HG03558 (cell line): ENCODE measurements around the gene CFAP46.

ENCODE experiments used
- ATAC-seq: cut with Tn5 transposase; IDR thresholded peaks from one replicate; pipeline ENCODE4 v1.9.1; 2021; ENCODE audit warnings: moderate number of reproducible peaks; ENCODE audit not compliant: unreplicated experiment; ENCODE audit errors: extremely low read depth

CFAP46 gene

GRCh38 chr10:132814469-132814856 lies 127.9 kb downstream of the CFAP46 start:
- no peak for ATAC-seq

- ATAC-seq, result no peak
Measured at GRCh38 chr10:132813560-132814468, 128.6 kb downstream of the CFAP46 start.

- ATAC-seq, result no peak
Measured at GRCh38 chr10:132813001-132813401, 129.4 kb downstream of the CFAP46 start.

DNA sequence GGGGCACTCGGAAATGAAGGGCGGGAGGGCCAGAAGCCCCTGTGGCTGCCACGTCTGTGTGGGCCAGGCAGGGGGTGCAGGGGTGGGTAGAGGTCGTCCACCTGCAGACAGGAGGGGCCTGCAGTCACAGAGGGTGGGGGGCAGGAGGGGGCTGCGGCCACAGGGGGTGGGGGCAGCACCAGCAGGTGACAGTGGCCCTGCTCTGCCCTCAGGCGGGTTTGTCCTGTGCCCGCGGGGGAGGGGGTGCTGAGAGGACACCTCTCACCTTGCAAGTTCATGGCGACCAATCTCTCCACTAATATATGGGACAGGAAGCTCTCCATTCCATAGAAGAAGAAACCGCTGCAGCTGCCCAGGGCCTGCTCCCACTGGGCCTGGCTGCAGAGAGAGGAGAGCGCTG lies 129.8 kb downstream of the CFAP46 start:
- ATAC-seq, result no peak

- no peak for ATAC-seq
Measured at GRCh38 chr10:132811891-132812481, 130.4 kb downstream of the CFAP46 start.

DNA sequence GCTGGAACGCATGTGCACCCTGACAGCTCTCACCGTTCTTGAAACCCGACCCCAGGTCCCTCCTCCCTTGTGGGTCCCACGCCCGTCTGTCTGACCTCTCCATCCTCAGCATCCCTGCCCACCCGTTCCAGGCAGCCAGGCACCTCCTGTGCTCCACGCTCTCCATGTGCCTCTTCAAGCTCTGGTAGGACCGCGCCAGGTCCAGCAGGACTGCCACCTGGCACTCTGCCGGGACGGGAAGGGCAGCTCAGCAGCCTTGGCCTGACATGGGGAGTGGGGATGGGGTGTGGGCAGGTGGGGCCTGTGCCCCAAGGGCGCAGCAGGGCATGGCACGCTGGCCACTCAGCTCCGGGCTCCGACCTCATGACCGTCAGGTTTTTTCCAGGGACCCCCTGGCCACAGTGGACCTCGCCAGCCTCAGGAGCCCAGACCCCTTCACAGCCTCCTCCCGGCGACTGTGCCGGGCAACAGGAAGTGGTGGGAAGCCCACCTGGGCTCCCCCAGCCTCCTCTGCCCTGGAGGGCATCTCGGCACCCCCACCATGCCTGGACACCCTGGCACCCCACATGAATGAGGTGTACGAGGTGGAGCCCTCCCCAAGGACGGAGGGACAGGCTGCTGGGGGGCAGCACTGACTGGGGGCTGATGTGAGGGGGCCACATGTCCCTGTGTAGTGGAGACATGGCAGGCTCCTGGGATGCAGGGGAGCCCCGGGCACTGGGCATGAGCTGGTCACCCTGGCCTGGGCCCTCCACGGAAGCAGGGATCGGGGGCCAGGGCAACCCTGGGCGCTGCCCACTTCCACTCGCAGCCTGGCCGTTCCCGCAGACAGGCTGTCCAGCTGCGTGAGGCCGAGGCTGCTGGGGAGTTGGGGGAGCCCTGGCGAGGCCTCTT lies 131.3 kb downstream of the CFAP46 start:
- ATAC-seq, result no peak

- ATAC-seq, result no peak
Measured at GRCh38 chr10:132810141-132810806, 132.1 kb downstream of the CFAP46 start.

DNA sequence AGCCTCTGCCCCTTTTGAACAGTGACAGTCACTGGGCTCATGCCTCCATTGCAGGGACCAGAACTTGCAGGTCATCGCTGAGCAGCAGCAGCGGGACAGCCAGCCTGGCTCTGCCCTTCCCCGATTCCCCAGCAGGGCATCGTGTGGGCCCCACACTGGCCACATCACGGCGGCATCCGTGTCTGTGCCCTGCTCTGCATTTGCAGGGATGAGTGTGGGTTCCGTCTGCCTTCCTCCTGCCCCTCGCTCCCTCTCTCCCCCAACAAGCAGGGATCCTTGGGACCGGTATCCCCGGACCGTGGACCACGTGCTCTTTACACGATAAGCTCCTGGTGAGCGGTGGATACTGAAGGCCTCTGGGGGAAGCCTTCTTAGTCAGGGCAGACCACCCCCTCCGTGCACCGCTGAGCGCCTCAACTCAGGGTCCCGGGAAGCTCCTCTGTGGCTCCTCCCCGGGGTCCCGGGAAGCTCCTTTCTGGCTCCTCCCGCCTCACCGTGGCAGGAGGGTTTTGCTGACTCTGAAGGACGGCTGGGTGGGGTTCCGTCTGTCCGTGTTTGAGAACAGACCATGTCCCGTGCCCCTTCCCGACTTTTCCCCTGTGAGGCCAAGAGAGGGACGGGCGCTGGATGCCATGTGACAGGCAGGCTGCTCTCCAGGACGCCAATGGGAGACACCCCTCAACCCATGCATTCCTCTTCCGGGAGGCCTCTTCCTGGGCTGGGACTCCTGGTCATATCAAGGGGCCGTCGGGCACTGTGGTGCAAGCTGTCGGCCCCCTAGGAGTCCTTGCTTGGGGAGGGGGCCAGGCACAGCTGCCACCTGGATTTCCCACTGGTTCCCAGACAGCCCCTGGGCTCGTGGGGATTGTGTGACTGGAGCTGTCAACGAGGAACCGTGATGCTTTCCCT lies 132.9 kb downstream of the CFAP46 start:
- ATAC-seq, result no peak

GRCh38 chr10:132808383-132809231 lies 133.8 kb downstream of the CFAP46 start:
- no peak for ATAC-seq

GRCh38 chr10:132807621-132808049 lies 134.7 kb downstream of the CFAP46 start:
- no peak for ATAC-seq

GRCh38 chr10:132806561-132807003 lies 135.8 kb downstream of the CFAP46 start:
- ATAC-seq, result no peak

- no peak for ATAC-seq
Measured at GRCh38 chr10:132806110-132806509, 136.3 kb downstream of the CFAP46 start.

DNA sequence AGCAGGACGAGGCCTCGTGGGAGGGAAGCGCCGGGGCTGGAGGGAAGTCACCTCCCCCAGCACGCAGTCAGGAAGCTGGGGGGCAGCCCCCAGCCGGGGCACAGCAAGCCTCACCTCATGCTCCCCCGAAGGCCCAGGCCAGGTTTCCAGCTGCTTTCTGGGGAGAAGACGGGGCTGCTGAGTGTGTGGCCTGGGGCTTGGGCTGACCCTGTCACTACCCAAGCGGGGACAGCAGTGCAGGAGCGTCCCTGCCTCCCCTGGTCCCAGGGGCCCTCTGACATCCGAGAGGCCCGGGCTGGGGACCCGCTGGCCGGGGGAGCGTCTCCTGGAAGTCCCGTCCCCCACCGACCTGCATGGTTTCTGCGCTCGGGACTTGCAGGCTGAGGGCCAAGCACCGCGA lies 136.8 kb downstream of the CFAP46 start:
- no peak for ATAC-seq

DNA sequence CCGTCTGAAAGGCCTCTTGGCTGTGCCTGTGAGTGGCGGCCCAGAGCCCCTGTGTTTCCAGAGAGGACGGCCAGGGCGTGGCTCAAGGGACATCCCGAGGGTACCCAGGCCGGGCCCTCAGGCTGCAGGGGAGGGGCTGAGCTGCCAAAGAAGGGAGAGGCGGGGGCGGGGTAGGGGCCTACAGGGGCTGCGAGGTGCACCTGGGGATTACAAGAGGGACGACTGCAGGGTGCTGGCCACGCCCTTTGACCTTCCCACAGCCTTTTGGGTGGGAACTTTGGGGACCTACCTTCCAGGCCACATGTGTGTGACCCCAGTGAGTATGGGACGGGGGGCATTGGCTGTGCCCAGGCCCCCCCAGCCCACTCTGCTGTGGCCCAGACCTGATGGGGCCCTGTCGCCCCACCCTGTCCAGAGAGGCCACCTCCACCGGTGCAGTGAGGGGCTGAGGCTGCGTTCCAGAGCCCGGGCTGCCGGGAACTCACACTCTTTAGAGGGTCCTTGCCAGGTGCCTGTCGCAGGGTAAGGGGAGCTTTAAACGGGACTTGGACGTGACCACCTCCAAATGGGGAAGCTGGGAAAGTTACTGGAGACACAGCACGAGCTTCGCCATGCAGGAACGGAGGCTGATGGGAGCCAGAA lies 137.5 kb downstream of the CFAP46 start:
- no peak for ATAC-seq

- ATAC-seq, result no peak
Measured at GRCh38 chr10:132804287-132804686, 138.1 kb downstream of the CFAP46 start.

DNA sequence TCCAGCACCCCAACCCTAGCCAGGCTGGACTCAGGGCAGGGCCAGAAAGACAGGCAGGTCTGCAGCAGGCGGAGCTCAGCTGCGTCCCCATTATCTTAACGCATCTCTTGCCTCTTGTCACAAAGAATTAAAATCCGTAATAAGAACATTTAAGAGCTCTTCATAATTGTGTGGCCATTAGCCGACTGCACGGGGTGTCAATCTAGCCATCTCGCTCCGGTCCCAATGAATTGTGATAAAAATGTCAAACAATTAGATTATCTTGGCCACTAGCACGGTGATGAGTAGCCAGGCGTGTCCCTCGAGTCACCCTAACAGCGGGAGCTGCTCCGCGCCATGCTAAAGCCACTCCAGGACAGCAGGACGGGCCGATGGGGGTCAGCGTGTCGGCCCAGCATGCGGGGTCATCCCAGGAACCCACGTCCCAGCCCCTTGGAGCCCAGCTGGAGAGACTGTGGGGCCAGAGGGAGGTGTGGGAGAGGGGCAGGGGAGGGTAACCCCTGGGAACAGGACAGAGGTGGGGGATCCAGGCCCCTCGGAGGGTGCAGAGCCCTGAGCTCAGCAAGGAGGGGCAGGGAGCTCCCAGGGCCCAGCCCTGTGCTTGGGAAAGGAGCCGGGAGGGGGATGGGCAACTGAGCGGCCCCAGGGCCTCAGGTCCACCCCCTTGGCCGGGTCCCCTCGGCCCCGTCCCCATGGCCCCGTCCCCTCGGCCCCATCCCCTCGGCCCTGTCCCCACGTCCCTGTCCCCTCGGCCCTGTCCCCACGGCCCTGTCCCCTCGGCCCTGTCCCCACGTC lies 138.8 kb downstream of the CFAP46 start:
- ATAC-seq, result no peak
